B cell (primary cell): ENCODE measurements around the gene GPX7. TPM values are rescaled to one million over a fixed set of nuclear protein-coding genes. Genes with fewer than 3 reads are reported as not detected.

Source experiments
- ATAC-seq: fragments of 200-7000 bp; cut with Tn5 transposase; one replicate; pipeline ENCODE4 v1.10.0; 2021; ENCODE audit warnings: low read depth, mild to moderate bottlenecking, moderate number of reproducible peaks, moderate library complexity
- CTCF ChIA-PET: fragments of 350-600 bp; sonication (Branson Sonifier 250); formaldehyde crosslinking; loops from one replicate; lab custom pipeline; 2021; ENCODE audit warnings: antibody characterized with exemption, inconsistent platforms; lab: Charles Lee
- POLR2A ChIA-PET: fragments of 350-600 bp; sonication (Branson Sonifier 250); formaldehyde crosslinking; loops from one replicate; lab custom pipeline; 2021; ENCODE audit warnings: antibody characterized with exemption; lab: Charles Lee
- DNase-seq: peaks from one replicate; pipeline ENCODE4 v3.0.0; 2013
- H2AFZ ChIP-seq: 2 replicates; pipeline ENCODE4 v1.6.1; 2012; ENCODE audit warnings: mild to moderate bottlenecking, low read depth, low read length; ENCODE audit not compliant: insufficient read depth, poor library complexity, severe bottlenecking
- H3K27ac ChIP-seq, 2 donors: 1 replicate in 1 of 2; 2 replicates in 1 of 2; pipeline ENCODE4 v1.5.1; 2012 to 2013; ENCODE audit warnings: low read length in 2 of 2, mild to moderate bottlenecking in 2 of 2, moderate library complexity in 1 of 2
- H3K27me3 ChIP-seq, 4 experiments: fragments of 200-600 bp in 1 of 4; sonication (generic) in 1 of 4; replicated peaks in 1 of 4; 1 replicate in 2 of 4; 2 replicates in 2 of 4; pipeline versions ENCODE4 v1.6.1 to v1.7.0; 2013 to 2016; ENCODE audit warnings: low read length in 3 of 4, mild to moderate bottlenecking in 2 of 4, mixed read lengths in 1 of 4, moderate library complexity in 1 of 4; ENCODE audit not compliant: insufficient read depth in 4 of 4, control insufficient read depth in 3 of 4; ENCODE audit errors: control extremely low read depth in 1 of 4
- H3K36me3 ChIP-seq, 2 experiments: replicated peaks in 1 of 2; 1 replicate in 1 of 2; 2 replicates in 1 of 2; pipeline versions ENCODE4 v1.6.1 to v1.7.1; 2013; ENCODE audit warnings: low read length in 1 of 2; ENCODE audit not compliant: insufficient read depth in 2 of 2, control insufficient read depth in 1 of 2; ENCODE audit errors: control extremely low read depth in 1 of 2, extremely low read depth in 1 of 2
- H3K4me1 ChIP-seq, 2 donors: fragments of 200-600 bp in 1 of 2; sonication (generic) in 1 of 2; 1 replicate in 1 of 2; 2 replicates in 1 of 2; pipeline versions ENCODE4 v1.5.1 to v1.6.1; 2013 to 2017; ENCODE audit warnings: low read length in 2 of 2; ENCODE audit not compliant: control insufficient read depth in 2 of 2, insufficient read depth in 2 of 2
- H3K4me2 ChIP-seq: replicated peaks from 2 replicates; pipeline ENCODE3; 2012; ENCODE audit warnings: mild to moderate bottlenecking, low read depth, low read length; ENCODE audit not compliant: poor library complexity, severe bottlenecking
- H3K4me3 ChIP-seq, 5 experiments: fragments of 200-600 bp in 1 of 5; sonication (generic) in 1 of 5; 1 replicate in 3 of 5; 2 replicates in 2 of 5; pipeline versions ENCODE4 v1.5.1 to v1.7.0; 2011 to 2016; ENCODE audit warnings: low read length in 4 of 5, mild to moderate bottlenecking in 4 of 5, low read depth in 2 of 5, control low read depth in 1 of 5, moderate library complexity in 1 of 5; ENCODE audit not compliant: insufficient read depth in 1 of 5; ENCODE audit errors: control extremely low read depth in 1 of 5, extremely low read depth in 1 of 5
- H3K79me2 ChIP-seq: fragments of 200-600 bp; sonication (generic); one replicate; pipeline ENCODE4 v1.6.0; 2016; ENCODE audit warnings: low read length; ENCODE audit not compliant: control insufficient read depth, insufficient read depth
- H3K9ac ChIP-seq: fragments of 200-600 bp; sonication (generic); 2 replicates; pipeline ENCODE4 v1.6.1; 2017; ENCODE audit warnings: mild to moderate bottlenecking, low read length, moderate library complexity
- H3K9me3 ChIP-seq, 3 donors: one replicate each; pipeline versions ENCODE4 v1.6.1 to v1.7.1; 2013; ENCODE audit warnings: low read length in 2 of 3; ENCODE audit not compliant: control insufficient read depth in 2 of 3, insufficient read depth in 1 of 3; ENCODE audit errors: control extremely low read depth in 1 of 3
- H4K20me1 ChIP-seq: 2 replicates; pipeline ENCODE4 v1.6.0; 2012; ENCODE audit warnings: mild to moderate bottlenecking, low read length; ENCODE audit not compliant: insufficient read depth, control insufficient read depth, poor library complexity, severe bottlenecking
- H3K27ac Mint-ChIP-seq: one replicate; pipeline ENCODE4 v1.8.0; 2021; ENCODE audit warnings: mixed read lengths
- H3K27me3 Mint-ChIP-seq: one replicate; pipeline ENCODE4 v1.8.0; 2021; ENCODE audit warnings: mixed read lengths
- H3K4me1 Mint-ChIP-seq: one replicate; pipeline ENCODE4 v1.8.0; 2021; ENCODE audit warnings: mixed read lengths
- H3K4me3 Mint-ChIP-seq: one replicate; pipeline ENCODE4 v1.8.0; 2021; ENCODE audit warnings: mixed read lengths
- H3K9me3 Mint-ChIP-seq: one replicate; pipeline ENCODE4 v1.8.0; 2022; ENCODE audit warnings: mixed read lengths; ENCODE audit not compliant: insufficient read depth
- EZH2 ChIP-seq: IDR thresholded peaks from 2 replicates; pipeline ENCODE4 v1.6.1; 2012; ENCODE audit warnings: borderline replicate concordance, low read depth, mild to moderate bottlenecking, moderate library complexity, low read length; ENCODE audit not compliant: insufficient read depth, poor library complexity, severe bottlenecking
- WGBS: methylation state at CpG from one replicate; pipeline ENCODE4 v1.1.5; 2013; ENCODE audit warnings: missing lambda C conversion rate; ENCODE audit not compliant: insufficient coverage; 5-methylcytosine and 5-hydroxymethylcytosine counted together
- intact Hi-C: fragments of 100-400 bp; cut with micrococcal nuclease; formaldehyde crosslinking; loops from one replicate; pipeline ENCODE4 v1.10.0; 2022
- polyA plus RNA-seq: library from polyadenylated mRNA; depleted of rRNA; stranded (reverse); fragments of >200 nt; gene quantifications from 2 replicates; pipeline ENCODE4 v1.2.3, GENCODE V29; 2012
- total RNA-seq, 2 donors: library from RNA; stranded (reverse); fragments of 120-200 nt in 1 of 2; gene quantifications; 1 replicate in 1 of 2; 2 replicates in 1 of 2; pipeline versions ENCODE4 v1.2.3 to v1.2.4, GENCODE V29; 2013 to 2022
- TF ChIP-seq, protein P1 (sequence below): fragments of 200-600 bp; IDR thresholded peaks from one replicate; pipeline ENCODE4 v1.8.0; 2022; ENCODE audit warnings: antibody characterized with exemption, mild to moderate bottlenecking

The GPX7 gene
- total and polyA plus RNA-seq, 2 donors (not counting 1 experiment from before 2014, with no cell fraction given), result 21.4 to 27.6 TPM

DNA sequence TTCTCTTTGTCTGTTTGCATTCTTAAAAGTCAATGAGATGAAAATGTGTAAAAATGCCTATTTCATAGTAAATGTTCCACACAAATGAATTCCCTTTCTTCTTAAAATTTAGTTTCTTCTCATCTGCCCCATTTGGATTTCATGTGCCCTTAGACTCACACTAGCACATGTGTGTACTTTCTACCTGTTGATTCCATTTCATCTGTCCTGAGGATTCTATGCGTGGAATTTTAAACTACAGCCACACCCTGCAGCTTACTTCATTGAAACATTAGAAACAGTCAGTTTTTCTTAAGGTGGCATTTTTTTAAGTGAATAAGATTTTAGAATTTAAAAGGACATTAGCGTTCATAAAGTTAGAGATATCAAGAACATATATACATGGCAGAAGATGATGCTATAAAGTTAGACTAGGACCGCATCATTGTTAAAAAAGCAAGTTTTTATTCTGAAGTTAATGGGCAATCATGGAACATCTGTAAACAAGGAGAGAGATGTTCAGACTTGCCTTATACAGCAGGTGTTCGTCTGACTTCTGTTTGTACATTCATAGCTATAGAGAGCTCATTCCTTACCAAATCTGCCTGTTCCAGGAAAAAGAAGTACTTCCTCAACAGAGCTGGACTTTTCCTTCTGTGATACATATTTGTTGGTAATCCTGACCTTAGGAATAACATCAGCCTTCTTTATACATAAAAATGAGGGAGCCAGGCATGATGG, 45.4 kb upstream of the GPX7 start:
- no peak for DNase-seq
- TF ChIP-seq EZH2, result no peak
- TF ChIP-seq, protein P1, sequence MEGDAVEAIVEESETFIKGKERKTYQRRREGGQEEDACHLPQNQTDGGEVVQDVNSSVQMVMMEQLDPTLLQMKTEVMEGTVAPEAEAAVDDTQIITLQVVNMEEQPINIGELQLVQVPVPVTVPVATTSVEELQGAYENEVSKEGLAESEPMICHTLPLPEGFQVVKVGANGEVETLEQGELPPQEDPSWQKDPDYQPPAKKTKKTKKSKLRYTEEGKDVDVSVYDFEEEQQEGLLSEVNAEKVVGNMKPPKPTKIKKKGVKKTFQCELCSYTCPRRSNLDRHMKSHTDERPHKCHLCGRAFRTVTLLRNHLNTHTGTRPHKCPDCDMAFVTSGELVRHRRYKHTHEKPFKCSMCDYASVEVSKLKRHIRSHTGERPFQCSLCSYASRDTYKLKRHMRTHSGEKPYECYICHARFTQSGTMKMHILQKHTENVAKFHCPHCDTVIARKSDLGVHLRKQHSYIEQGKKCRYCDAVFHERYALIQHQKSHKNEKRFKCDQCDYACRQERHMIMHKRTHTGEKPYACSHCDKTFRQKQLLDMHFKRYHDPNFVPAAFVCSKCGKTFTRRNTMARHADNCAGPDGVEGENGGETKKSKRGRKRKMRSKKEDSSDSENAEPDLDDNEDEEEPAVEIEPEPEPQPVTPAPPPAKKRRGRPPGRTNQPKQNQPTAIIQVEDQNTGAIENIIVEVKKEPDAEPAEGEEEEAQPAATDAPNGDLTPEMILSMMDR, result no peak
- H3K79me2 ChIP-seq, result peaks cover 3% of the 10 kb centered on the region
- intact Hi-C loops, result no loop called here
- H3K27ac ChIP-seq, result no peak overlapping the region
- no peaks in the 10 kb centered on the region for H3K36me3 ChIP-seq
- no peak overlapping the region for H3K27ac Mint-ChIP-seq
- peaks cover 9 to 10% of the 10 kb centered on the region in 2 donors for H3K4me1 ChIP-seq
- no peak overlapping the region for H3K4me3 ChIP-seq
- ATAC-seq, result no peak
- H3K27me3 ChIP-seq, result no peaks in the 10 kb centered on the region
- no peak overlapping the region for H3K4me3 Mint-ChIP-seq
- no peaks in the 10 kb centered on the region for H4K20me1 ChIP-seq
- no peak overlapping the region for H3K4me2 ChIP-seq
- H3K27me3 Mint-ChIP-seq, result no peaks in the 10 kb centered on the region
- POLR2A ChIA-PET, result no interaction called here
- CTCF ChIA-PET, result no interaction called here
- H3K9me3 ChIP-seq, result no peaks in the 10 kb centered on the region
- peaks cover 13% of the 10 kb centered on the region for H3K4me1 Mint-ChIP-seq
- no peak overlapping the region for H3K9ac ChIP-seq
- H2AFZ ChIP-seq, result no peak overlapping the region
- 100% methylated on average over 1 of the region's 4 CpGs for WGBS
- H3K9me3 Mint-ChIP-seq, result no peaks in the 10 kb centered on the region

DNA sequence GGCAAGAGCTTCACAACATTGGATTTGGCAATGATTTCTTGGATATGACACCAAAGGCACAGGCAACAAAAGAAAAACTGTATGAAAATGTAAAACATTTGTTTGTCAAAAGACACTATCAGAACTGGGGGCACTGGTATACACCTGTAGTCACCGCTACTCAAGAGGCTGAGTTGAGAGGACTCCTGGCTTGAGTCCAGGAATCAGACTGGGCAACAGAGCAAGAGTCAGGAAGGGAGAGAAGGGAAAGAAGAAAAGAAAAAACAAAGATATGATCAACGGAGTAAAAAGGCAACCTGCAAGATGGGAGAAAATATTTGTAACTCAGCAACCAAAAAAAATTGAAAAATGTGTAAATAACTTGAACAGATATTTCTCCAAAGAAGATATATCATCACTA, 43.2 kb upstream of the GPX7 start:
- no peaks in the 10 kb centered on the region for H4K20me1 ChIP-seq
- no peak overlapping the region for H3K4me2 ChIP-seq
- no peaks in the 10 kb centered on the region for H3K79me2 ChIP-seq
- H3K27ac ChIP-seq, result no peak overlapping the region
- Mint-ChIP-seq H3K4me1 (peaks cover 12% of the 10 kb centered on the region), H3K4me3 (no peak overlapping the region), H3K27ac (no peak overlapping the region), H3K27me3 (no peaks in the 10 kb centered on the region), H3K9me3 (no peaks in the 10 kb centered on the region)
- WGBS, result 100% methylated on average over 1 of the region's 2 CpGs
- no peak overlapping the region for H3K4me3 ChIP-seq
- POLR2A ChIA-PET, result no interaction called here
- peaks cover 6 to 7% of the 10 kb centered on the region in 2 donors for H3K4me1 ChIP-seq
- H2AFZ ChIP-seq, result no peak overlapping the region
- DNase-seq (no peak), ATAC-seq (no peak)
- no peaks in the 10 kb centered on the region for H3K9me3 ChIP-seq
- no peak overlapping the region for H3K9ac ChIP-seq
- intact Hi-C loops, result no loop called here
- TF ChIP-seq, protein P1, result no peak
- no peak for TF ChIP-seq EZH2
- CTCF ChIA-PET, result no interaction called here
- no peaks in the 10 kb centered on the region for H3K36me3 ChIP-seq
- no peaks in the 10 kb centered on the region for H3K27me3 ChIP-seq
